Epidermal melanocyte (primary cell): Measurements from ENCODE around the gene INSL3.

Experiments
- DNase-seq: peaks from one replicate; pipeline ENCODE4 v3.0.0; 2011; ENCODE audit warnings: low spot score; ENCODE audit not compliant: insufficient read length

INSL3 gene, protein sequence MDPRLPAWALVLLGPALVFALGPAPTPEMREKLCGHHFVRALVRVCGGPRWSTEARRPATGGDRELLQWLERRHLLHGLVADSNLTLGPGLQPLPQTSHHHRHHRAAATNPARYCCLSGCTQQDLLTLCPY

DNA sequence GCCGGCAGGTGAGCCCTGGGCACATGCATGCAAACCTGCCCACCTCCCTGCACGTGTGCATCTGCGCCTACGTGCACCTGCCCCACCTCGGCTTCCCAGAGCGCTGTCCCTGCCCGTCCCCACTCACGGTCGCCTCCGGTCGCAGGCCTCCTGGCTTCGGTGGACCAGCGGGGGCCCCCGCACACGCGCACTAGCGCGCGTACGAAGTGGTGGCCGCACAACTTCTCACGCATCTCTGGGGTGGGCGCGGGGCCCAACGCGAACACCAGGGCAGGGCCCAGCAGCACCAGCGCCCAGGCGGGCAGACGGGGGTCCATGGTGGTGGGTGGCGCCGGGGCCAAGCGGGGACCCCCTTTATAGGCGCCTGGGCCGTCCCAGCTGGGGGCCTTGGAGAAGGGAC is at the start of gene INSL3:
Gene INSL3, minus strand, starts transcription at position 330 of the 400 bp plus-strand sequence. Its CDS starts 13 bp downstream, at position 317.
- no peak for DNase-seq

DNA sequence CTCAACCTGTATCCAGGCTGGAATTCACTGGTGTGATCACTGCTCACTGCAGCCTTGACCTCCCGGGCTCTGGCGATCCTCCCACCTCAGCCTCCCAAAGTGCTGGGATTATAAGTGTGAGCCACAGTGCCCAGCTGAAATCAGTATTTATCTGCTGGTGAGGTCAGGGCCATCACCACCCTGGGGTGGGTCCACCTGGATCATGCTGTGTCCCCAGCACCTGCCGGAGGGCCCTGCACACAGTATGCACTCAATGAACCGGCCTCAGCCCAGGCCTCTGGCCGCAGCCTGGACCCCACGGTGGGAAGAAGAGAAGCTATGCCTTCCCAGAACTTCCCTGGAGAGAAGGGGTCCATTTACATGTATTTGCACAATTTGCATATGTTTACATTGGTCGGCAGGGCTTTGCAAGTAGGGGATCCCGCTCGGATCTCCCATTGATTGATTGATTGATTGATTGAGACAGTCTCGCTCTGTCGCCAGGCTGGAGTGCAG is 47.8 kb upstream of the INSL3 start:
- DNase-seq = no peak

DNA sequence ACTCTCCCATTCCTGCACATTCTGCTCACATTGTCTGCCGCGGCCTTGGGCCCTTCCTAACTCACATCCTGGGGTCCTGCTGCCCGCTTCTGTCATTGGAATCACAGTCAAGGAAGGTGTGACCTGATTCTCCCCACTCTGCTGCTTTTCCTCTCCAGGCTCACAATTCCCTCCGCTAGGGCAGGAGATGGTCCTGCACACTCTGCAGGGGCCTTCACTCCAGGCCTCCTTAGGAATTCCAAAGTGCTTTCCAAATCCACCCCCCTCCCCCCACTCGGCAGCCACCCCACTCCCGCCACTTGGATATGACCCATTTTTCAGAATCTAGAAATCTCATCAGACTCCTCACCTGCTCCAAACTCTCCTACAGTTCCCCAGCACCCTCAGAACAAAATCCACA is 47.4 kb upstream of the INSL3 start:
- DNase-seq = no peak

DNA sequence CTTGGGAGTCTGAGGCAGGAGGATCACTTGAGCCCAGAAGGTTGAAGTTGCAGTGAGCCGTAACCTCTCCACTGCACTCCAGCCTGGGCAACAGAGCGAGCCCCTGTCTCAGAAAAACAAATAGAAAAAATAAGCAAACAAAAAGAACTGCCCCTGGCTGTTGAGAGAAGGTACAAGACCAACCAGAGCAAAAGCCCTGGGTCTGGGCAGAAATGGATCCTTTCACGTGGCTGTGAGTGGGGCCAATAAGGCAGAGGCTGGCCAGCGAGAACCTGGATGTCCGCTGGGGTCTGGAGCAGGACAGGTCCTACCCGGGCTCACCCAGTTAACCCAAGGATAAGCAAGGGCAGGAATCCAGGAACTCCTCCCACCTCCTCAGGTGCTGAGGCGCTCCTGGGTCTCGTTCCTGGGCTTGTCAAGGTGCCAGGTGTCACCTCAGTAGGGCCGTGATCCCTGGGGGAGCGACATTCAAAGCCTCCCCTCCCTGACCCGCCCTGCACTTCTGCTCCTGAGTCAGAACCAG is 45.7 kb upstream of the INSL3 start:
- no peak for DNase-seq

DNA sequence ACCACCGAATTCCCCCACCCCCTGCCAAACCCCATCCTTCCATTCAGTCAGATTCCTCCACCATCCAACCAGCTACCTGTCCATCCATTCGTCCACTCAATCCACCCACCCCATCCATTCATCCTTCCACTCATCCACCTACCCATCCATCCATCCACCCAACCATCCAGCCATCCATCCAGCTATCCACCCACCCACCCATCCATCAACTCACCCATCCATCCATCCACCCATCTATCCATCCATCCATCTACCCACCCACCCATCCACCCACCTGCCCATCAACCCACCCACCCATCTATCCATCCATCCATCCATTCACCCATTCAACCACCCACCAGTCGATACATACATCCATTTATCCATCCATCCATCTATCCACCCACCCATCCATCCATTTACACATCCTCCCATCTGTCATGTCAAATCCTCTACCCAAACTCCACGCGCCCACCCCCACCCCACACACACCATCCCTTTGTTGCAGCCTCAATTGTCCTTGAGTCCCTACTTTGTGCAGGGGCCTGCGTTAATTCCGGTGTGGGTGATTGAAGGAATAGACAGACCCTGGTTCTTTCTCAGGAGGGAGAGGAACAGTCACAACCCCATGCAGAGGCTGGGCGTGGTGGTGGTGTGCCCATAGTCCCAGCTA is 45.1 kb upstream of the INSL3 start:
- no peak for DNase-seq

DNA sequence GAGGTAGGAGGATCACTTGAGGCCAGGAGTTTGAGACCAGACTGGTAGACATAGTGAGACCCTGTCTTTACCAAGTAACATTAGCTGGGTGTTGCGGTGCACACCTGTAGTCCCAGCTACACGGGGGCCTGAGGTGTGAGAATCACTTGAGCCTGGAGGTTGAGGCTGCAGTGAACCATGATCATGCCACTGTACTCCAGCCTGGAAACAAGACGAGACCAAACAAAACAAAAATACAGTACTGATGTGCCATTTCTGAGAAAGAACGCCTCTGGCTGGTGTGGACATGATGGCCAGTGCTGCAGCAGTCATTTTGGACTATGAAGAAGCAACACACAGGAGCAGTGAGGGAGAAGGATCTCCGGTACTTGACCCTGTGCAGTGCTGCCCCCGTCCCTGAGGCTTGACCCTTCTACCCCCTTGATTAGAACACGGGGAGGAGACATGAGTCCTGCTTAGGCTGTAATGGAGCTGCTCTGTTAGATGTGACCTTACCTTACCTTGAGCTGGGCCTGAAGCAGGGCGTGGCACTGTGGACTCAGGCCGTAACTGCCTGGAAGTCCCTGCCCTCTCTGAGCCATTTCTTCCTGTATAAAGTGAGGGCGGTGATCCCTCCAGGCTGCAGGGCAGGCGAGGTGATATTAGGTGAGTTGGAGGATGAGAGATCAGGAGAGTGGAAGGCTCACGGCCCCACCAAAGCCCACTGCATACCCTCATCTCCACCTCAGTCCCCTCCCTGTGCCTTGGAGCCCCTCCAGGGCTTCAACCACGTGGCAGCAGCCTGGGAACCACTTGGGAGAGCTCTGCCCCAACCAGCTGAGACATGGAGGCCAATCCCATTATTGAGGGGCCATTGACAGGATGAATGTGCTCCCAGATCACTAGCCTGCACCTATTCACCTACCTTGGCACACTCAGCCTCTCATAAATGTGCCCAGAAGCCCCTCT is 44.3 kb upstream of the INSL3 start:
- no peak for DNase-seq

DNA sequence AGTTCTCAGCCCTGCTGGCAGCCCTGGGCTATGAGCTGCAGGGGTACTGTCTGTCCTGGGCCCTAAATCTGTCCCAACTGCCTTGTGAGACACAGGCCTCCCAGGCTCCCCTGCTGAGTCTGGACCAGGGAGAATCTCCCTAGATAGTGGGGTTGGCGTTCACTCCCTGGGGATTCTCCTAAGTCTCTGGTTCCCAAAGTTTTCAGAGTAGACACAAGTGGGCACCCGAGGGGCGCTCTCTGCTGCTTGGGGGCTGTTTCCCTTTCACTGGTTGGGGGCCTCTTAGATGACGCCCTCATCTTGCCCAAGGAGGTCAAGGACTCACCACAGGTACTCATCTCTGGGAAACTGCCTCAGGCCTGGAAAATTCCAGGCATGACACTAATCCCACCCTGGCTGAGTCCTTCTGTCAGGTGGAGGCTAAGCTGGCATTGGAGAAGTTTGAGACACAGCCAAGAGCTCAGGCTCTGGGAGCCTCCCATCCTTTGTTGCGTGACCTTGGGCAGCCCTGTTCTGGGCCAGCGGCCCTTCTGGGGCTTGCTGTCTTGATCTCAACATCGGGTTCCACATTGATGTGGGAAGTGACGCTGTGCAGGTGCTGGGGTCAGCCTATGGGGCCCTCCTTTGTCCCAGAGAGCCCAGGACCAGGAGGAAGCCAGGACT is 42.3 kb upstream of the INSL3 start:
- DNase-seq = no peak

DNA sequence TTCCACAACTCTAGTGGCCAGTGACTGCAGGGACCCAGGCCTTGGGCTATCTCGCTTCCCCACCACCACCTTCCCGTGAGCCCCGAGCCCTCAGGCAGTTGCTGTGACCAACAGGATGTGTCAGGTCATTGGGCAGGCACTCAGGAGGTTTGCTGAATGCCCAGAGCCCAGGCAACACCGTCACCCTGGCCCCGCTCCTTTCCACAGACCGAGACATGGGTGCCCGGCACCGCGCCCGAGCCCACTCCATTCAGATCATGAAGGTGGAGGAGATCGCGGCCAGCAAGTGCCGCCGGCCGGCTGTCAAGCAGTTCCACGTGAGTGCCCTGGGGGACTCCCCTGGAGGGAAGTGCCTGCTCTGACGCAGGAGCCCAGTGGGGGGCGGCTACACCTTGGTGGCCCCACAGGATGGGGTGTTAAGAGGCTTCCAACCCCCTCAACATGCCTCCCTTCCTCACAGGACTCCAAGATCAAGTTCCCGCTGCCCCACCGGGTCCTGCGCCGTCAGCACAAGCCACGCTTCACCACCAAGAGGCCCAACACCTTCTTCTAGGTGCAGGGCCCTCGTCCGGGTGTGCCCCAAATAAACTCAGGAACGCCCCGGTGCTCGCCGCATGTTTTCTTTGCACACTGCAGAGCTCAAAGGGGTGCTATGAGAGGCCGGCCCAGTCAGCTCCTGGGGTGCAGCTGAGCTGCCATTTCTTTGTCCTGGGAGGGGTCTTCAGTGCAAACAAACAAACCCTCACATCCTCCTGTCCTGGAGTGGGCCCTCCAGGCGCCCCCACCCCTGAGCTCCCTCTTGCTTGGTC is 41.6 kb upstream of the INSL3 start:
- no peak for DNase-seq

DNA sequence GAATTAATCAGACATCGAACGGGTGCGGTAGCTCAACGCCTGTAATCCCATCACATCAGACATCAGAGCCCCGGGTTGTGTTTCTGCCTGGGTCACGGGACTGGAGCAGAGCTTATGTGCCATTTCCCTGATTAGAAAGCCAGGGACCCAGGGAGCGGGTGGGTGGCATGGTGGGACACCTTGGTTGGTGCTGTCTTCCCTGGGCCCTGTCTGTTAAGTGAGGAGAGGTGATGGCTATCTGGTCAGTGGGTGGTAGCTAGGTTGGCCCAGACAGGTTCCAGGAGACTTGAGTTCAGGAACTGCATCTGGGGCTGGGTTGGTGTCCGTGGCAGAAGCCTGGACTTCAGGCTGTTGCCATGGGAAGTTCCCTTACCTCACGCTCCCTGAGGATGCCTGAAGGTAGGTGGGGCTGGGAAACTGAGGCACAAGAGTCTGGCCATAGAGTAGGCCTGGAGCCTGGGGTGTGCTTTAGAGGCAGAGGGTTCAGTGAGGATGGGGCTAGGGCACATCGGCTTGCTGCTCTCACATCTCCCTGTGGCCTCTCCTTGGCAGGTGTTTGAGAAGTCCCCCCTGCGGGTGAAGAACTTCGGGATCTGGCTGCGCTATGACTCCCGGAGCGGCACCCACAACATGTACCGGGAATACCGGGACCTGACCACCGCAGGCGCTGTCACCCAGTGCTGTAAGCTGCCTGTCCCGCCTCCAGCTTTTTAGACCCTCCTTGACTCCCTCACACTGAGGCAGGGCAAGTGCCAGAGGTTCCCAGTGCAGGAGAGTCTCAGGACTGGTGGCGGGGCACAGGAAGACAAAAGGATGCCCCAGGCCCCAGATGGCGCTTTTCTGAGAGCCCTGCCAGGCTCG is 40.5 kb upstream of the INSL3 start:
- DNase-seq = no peak

DNA sequence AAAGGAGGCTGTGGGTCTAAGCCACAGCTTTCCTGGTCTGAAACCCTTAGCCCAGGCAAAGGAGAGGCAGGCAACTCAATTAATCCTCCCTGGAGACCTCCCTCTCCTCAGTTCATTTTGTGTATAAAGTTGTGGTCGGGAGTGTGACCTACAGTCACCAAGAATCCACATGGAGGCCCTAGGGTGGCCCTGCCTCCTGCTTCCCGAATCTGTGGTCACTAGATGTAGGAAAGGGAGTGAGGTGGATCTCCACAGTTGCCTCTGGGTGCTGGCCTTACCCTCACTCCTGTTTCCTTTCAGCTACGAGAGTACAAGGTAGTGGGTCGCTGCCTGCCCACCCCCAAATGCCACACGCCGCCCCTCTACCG is 39.7 kb upstream of the INSL3 start:
- no peak for DNase-seq

DNA sequence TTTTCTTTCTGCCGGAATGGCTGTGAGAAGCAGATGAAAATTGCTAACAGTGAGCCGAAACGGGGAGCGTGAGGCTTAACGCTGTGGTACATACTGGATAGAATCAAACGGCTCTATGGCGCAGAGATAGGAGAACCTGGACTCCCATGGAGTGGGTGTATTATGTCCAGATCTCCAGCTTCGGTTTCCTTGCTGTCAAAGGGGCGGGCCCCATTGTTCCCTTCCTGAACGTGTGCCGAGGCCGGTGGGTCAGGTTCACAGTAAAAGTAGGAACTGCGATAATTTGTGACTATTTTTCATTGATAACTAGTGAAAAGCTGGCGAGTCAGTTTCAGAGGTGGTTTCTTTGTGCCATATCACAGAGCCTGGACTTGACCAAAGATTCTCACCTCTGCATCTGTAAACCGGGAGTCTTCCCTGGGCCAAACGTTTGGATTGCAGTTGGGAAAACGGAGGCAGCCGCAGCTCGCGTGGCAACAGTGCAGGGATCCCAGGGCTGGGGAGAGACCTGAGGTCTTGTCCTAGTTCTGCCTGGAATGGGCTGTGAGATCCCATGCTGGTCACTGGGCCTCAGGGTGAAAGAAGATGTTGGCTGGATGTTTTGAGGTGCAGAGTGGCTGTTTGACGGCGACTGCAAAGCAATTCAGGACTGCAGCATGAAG is 39.1 kb upstream of the INSL3 start:
- no peak for DNase-seq

DNA sequence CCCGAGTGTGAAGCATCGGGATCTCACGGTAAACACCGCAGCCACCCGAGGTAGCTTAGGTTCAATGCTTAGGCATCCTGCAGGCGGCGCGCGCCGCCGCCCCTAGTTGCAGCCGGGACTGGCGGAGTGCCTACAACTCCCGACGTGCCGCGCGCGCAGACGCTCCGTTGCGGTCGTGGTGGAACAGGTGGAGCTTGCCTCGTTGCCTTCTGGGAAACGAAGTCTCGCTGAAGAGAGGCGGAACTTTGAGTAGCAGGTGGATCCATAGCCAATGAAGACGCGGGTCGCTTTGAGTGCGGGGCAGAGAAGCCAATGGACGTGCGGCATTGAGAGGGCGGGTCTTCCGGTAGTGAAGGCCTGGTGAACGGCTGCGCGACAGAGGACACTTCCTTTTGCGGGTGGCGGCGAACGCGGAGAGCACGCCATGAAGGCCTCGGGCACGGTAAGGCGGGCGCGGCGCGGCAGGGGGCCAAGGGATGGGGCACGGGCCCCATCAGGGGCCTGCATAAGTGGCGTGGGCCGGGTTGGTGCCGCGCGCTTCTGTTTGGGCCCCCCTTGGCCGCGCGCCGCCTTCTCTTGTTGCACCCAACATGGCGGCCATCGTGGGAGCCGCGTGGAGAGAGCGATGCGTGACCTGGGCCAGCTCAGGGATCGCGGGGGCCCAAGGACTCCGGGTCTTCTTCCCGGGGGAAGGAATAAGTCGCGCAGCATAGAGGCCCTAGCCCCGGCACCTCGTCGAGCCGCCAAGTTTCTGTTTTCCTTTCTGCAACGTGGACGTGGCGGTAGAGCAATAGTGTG is 38.4 kb upstream of the INSL3 start, which contains the start of gene RPL18A:
Gene RPL18A, plus strand, starts transcription at position 378 of the 798 bp plus-strand sequence. Its CDS starts 47 bp downstream, at position 425.
- peak; percentile 96 for DNase-seq

DNA sequence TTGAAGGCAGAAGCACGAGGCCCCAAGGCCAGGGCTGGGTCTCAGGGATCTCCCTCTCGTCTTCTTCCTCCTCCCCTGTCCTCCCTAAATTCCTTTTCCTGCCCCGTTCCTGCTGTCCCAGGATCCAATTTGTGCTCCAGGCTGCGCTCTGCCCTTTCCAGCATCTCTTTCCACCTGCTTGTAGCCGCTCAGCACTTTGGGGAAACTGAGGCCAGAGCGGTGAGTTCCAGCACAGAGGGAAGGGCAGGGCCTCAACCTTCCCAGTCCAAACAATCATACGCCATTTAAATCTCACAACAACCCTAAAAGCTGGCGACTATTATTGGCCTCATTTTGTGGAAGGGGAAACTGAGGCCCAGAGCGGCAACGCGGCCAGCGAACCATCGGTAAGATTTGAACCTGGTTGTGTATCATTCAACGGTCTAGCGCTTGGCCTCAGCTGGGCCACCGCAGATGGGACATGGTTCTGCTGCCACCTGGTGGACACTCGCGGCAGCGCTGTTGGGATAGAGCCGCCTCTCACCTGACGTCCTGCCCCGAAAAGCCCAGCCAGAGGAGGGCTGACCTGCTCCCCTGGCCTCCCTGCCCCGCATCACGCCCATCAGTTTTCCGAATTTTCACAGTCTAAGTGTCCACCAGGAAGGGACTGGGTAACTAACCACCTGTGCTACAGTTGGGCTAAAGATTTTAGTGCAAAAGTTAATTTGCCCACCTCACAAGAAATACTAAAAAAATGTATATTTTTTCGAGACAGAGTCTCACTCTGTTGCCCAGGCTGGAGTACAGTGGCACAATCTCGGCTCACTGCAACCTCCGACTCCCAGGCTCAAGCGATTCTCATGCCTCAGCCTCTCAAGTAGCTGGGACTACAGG is 34.2 kb upstream of the INSL3 start:
- DNase-seq = peak; percentile 87

DNA sequence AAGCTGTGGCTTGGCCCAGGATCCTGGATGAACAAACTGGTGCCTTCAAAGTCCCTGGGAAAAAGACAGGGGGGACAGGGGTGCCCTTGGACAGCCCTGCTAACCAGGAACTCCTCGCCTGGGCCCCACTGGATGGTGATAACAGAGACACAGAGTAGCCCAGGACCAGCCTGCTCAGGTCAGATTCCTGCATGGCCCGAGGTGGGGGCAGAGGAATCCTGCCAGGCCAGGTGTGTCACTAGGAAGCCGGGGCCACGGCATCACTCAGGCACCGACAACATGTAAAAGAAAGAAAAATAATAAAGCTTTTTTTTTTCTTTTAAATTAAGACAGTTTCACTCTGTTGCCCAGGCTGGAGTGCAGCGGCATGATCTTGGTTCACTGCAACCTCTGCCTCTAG is 32.7 kb upstream of the INSL3 start:
- DNase-seq = no peak

DNA sequence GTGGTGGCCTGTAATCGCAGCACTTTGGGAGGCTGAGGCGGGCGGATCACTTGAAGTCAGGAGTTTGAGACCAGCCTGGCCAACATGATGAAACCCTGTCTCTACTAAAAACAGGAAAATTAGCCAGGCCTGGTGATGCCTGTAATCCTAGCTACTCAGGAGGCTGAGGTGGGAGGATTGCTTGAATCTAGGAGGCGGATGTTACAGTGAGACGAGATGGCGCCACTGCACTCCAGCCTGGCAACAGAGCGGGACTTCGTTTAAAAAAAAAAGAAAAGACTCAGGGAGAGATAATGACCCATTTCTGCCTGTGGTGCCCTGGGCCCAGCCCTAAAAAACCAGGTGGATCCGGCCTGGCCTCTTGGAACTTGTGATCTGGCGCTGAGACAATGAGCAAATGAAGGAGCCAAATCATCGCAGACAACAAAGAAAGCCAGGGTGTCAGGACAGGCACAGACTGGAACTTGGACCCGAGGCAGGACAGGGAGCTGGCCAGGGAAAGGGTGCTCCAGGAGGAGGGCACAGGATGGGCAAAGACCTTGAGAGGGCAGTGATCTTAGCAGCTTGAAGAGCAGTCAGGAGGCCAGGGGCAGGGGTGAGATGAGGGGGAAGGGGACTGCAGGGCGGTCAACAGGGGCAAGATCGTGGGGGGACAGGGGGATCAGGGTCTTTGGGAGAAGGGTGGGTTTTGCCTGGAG is 27.4 kb upstream of the INSL3 start:
- DNase-seq = no peak

DNA sequence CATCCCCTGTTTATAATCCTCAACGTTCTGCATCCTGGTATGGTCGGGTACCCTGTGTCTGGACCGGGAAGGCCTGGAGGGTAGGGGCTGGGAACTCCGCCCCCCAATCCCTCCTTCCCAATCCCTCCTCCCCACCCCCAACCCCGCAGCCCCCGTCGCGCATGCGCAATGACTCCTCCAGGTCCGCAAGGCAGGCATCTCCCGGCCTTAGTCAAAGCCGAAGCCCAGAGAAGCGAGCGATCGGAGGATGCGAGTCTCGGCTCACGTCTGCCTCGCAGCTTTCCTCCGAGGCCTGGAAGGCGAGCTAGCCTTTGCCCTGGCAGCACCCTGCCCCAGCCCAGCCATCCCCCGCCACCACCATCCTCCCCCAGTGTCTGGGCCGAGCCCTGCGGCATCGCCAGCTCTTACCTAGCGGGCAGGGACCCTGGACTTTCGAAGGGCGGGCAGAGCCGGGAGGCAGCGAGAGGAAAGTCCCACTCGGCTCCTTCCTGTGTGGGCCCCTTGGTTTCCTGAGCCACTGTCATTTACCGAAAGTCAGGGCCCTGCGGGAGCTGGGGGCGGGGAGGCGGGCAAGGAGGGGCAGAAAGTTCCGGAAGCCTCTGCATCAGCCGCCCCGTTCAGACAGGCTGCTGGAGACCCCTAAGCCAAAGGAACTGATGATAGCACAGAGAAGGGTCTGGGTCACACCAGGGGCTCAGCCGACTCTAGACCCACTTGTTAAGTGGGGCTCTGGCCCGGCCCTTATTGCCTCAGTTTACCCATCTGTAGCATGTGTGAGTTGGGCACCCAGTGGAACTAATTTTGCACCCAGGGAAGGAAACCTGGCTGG is 26.4 kb upstream of the INSL3 start, which contains the start of gene JAK3:
Gene JAK3, minus strand, starts transcription at position 445 of the 829 bp plus-strand sequence. CDS start 3,565 bp downstream, outside the sequence.
- DNase-seq = peak; percentile 74
